Measurements from ENCODE around the gene OSBPL2.
A peak's percentile ranks its signal among the peaks of the same experiment; 100 is the strongest.

The OSBPL2 gene

DNA sequence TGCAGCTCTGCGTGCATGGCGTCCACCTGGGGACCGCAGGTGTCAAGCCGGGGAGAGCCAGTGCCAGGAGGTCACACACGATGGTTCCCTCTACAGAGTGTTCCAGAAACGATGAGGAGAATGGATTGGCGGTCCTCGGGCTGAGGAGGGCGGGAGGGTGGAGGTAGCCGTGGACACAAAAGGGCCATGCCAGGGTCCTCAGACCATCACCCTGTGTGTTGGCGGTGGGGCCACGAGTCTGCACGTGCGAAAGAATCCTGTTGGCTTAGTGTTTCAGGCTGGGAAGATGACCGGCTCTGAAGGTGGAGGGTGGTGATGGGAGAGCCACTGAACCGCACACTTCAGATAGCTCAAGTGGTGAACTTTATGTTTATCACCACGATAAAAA lies 31.9 kb upstream of the OSBPL2 start:
- no peak for DNase-seq (ENCODE audit: low read depth in 3 of 3, low spot score in 1 of 3)

DNA sequence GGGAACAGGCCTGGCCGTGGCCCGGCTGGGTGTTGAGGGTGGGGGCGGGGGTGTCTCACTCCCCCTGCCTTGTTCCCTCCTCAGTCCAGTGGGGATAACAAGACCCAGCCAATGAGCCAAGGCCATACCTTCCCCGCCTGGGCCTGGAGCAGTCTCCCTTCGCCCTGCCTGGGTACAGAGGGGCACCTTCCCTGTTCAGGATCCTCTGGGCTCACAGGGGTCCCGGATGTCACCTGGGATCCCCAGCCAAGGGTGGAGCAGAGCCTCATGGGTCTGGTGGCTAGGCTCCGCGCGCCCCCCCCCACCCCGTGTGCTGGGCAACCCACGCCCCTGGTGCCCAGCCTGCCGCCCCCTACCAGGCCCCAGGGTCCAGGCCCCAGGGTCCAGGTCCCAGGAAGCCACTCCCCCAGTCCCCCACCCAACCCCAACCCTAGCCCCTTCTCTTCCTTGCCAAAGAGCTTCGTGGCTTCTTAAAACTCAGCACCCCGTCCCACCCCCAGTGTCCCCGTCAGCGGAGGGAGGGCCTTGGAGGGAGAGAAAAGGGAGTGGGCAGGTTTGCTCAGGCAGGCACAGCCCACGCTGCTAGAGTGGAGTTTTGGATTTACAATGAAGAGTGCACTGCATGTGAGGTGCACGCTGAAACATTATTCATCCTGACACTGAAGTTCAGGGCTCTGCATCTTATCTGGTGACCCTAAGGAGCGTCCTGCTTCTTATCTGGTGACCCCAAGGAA lies 30.1 kb upstream of the OSBPL2 start:
- no peak for DNase-seq (ENCODE audit: low read depth in 3 of 3, low spot score in 1 of 3)

DNA sequence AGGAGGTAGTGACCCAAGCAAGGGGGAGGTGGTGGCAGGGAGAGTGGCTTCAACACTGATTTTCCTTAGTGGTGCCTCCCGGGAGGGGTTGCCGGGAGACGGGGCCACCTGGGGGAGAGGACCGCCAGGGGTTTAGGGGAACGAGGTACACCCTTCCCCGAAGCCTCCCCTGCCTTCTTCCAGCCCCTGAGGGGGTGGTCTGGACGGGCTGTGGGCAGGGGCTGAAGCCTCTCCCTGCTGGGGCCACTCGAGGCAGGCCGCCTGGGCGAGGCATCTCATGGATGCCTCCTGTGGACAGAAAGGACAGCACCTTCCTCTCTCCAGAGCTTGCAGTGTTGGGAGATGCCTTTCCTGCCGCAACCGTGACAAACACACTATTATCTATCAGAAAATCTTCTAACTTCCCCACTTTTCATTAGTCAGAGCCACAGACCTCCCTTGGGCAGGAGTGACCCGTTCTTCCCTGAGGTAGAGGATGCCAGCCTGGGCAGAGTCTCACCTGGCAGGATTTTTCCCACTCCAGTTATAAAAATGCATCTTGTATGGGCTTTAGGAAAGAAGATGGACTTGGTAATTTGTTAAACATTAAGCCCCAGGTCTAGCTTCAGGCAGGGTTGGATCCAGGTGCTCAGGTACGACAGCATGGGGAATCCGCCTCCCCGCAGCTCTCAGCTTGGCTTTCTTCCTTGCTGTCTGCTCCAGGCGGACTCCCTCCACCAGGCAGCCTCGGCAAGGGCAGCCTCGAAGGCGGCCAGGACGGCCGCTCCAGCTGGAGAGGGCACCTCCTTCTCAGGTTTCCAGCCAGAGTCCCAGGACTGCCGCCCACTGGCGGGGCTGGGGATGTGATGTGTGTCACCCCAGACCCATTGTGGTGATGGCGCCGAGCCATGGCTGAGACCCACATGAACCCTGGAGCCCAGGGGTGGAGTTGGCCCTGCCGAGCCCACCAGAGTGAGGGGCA lies 29.2 kb upstream of the OSBPL2 start:
- DNase-seq (ENCODE audit: low read depth in 3 of 3, low spot score in 1 of 3), result no peak

DNA sequence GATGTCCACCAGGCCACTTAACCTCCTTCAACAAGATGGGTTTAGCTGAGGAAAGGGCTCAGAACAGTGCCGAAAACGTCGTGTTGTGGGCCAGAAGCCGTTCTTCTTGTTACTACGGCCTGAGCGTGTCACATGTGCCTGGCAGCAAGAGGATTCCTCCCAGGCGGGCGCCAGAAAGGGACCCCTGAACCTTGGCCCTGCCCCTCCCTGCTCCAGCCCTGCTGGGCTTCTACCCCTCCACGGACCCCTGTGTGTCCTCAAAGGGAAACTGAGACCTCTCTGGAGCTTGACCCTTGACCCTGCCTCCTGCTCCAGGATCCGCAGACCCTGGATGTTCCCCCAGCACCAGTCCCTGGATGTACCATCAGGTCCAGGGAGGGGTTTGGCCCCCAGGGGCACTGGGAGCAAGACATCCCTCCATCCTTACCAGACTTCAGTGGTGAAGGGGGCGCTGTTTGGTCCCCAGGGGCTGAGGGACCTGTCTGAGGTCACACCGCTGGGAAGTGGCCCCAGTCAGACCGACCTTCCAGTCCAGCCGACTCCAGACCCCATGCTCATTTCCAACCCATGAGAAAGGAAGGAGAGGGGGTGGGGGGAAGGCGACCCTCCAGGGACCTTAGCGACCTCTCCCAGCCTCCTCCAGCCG lies 28.3 kb upstream of the OSBPL2 start:
- no peak for DNase-seq (ENCODE audit: low read depth in 3 of 3, low spot score in 1 of 3)

DNA sequence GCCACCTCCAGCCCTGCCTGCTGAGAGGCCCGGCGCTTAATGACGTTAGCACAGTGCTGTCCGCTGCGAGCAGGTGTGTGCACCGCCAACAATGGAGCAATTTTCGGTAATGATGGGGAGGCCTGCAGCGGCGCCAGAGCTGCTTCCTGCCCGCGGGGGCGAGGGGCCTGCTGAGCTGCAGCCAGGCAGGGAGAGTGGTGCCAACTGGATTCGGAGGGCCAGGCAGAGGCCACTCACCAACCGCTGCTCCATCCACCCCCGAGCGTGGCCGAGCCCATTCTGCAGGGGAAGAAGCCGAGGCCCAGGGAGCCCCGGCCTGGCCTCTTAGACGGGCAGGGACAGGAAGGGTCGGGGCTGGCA lies 27.8 kb upstream of the OSBPL2 start:
- DNase-seq (ENCODE audit: low read depth in 3 of 3, low spot score in 1 of 3), result no peak

DNA sequence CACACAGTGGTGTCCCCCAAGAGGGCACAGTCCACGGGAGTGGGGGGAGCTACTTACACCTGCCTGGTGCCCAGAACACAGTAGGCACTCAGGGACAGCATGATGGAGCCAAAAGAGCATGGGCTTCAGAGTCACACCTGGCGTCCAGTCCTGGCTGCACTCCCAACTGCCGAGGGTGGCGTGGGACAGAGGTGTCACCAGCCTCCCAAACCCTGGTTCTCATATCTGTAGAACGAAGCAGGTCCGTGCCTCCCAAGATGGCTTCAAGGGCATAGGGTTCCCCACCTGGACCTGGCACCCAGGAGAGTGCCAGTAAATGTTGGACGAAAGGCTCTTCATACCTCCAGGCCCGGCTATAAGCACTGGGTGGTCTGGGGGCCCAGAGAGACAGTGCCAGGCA lies 27.1 kb upstream of the OSBPL2 start:
- DNase-seq (ENCODE audit: low read depth in 3 of 3, low spot score in 1 of 3), result no peak

DNA sequence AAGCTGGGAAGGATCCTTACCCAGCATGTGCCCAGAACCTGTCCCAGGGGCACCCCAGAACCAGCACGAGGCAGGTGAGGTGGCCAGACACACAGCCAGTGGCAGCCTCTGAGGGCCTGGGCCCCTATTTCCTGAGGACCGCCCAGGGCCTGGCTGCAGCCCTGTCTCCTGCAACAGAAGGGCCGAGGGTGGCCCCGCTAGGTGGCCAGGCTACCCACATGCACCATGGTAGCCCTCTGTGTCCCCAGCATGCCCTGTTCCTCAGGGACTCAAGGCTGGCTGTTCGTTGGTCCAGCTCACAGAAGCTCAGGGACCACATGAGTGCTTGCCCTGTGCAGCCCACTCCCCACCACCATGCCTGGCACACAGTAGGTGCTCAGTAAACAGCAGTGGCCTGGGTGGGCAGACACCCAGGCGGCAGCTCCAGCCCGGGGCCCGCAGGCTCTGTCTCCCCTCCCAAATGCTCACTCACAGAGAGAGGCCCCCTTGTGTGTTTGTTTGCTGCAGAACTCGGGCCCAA lies 26.5 kb upstream of the OSBPL2 start:
- DNase-seq (ENCODE audit: low read depth in 3 of 3, low spot score in 1 of 3), result no peak

DNA sequence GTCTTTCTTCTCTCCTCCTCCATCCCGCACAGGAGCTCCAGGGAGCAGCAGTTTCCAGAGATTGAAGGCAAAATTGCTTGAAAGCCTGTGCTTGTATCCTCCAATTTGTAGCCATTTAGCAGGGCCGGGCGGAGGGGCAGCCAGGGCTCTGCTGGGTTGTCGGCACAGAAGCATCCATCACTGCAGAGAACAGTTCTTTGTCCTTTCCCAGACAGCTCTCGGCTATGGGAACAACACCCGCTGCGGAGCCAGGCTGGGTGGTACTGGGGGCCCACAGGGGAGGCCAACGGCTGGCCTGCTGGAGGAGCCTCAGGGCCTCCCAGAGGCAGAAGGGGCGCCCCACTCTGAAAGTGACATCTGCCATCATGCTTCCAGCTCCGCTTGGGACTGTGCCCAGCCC lies 26.0 kb upstream of the OSBPL2 start:
- DNase-seq (ENCODE audit: low read depth in 3 of 3, low spot score in 1 of 3), result no peak

DNA sequence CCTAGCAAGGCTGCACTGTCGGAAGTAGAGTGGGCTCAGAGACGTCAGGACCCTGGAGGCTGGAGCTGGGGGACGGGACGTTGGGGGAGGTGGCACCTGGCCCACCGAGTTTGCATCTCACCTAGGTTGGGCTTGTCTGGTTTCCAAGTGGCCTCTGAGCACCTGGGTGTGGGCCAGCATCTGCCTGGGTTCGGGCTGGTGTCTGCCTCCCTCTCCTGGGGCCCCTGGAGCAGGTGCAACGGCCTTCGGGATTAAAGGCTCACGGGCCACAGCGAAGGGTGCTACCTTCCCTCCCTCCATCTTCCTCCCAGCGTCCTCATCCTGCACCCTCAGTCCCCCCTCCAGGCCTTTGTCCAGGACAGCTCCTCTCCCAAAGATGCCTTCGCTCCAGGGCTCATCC lies 24.3 kb upstream of the OSBPL2 start:
- DNase-seq (ENCODE audit: low read depth in 3 of 3, low spot score in 1 of 3), result no peak

DNA sequence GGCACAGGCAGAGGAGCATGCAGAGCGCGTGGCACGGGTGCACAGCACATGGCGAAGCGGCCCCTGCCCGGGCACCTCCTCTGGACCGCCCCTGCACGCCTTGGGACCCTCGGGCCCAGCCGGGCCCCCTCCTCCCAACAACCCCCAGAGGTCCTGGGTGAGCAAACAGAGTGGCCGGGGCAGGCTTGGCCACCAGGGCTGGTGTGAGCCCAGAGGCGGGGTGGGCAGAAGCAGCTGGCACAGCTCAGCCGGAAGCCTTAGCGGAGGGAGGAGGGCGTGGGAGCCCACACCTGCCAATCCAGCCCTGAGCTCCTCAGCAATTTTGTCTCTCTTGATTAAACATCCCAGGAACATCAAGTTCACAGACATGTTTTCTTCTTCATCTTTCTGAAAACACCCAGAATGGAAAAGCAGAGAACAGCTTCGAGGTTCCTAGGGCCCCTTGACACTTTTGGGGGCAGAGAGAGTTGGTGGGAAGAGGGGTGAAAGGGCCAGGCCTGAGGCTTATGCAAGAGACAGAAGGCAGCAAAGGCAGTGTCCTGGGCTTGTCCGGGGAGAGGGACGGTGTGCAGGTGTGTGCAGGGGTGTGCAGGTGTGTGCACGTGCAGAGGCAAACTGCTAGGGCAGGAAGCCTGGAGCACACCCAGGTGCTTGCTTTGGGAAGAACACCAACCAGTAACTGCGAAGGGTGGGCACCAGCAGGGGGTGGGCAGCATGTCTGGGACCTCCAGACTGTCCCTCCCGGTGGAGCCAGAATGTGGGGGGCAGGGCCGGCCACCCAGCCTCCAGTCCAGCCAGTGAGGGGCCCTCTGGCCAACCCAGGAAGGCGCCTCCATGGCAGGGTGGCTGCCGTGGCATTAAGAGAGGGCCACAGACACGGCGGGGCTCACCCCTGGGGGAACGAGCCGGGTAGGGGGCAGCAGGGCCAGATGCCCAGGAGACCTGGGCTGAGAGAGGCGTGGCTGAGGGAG lies 23.0 kb upstream of the OSBPL2 start:
- no peak for DNase-seq (ENCODE audit: low read depth in 3 of 3, low spot score in 1 of 3)

DNA sequence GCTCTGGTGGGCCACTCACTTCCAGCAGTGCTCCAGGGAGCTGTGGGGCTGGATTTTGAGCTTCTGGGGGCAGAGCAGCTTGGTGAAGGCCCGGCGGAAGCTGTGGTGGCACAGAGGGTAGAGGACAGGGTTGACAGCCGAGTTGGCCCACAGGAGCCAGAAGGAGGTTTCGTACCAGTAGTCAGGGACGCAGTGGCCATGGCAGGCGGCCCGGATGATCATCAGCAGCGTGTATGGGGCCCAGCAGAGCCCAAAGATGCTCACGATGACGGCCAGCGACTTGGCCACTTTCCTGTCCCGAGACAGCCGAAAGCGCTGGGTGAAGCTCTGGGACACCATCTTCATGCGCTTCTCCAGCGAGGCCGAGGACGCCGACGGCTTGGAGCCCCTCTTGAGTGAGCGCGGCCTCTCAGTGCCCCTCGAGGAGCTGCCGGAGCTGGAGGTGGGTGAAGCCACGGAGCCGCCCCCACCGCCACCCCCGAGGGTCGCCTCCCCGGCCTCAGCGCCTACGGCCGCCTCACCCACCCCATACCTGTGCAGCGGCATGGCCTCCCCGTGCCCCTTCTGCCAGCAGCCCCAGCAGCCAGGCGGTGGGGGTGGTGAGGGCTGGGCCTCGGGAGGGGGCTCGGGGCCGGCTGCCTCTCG lies 22.2 kb upstream of the OSBPL2 start:
- no peak for DNase-seq (ENCODE audit: low read depth in 3 of 3, low spot score in 1 of 3)

DNA sequence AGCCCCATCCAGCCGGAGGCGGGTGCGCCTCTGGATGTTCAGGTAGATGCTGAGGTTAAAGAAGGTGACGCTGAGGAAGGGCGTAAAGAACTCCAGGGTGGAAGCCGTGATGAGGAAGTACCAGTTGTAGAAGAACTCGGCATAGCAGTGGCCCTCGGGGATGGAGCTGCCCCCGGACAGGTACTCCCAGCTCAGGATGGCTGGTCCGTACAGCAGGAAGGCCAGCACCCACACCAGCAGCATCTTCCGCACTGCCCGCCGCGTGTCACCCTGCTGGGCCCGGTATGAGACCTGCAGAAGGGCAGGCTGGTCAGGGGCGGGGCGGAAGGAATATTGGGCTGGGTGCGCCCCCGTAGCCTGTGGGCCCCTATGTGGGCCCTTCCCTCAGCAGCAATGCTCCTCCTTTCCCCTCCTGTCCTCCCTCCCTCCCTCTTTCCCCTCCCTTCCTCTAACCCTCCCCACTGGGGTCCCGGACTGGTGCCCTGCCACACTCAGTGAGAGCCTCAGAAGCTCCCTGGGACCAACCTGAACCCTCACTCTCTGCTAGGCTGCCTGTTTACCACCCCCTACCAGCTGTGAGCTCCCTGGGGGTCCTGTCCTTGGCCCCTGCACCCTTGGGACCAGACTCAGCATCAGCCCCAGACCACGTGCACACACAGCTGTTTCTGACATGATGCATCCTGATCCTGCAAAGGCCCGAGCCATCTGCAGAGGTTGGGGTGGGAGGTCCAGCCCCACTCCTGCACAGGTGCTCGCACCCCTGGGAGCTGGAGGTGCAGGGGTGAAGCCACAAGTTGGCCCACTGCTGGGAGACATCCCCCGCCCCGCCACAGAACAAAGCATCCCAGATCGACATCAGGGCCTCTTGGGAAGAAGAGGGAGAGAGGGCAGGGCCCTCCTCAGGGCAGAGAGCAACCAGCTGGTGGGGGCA lies 21.4 kb upstream of the OSBPL2 start:
- no peak for DNase-seq (ENCODE audit: low read depth in 3 of 3, low spot score in 1 of 3)

DNA sequence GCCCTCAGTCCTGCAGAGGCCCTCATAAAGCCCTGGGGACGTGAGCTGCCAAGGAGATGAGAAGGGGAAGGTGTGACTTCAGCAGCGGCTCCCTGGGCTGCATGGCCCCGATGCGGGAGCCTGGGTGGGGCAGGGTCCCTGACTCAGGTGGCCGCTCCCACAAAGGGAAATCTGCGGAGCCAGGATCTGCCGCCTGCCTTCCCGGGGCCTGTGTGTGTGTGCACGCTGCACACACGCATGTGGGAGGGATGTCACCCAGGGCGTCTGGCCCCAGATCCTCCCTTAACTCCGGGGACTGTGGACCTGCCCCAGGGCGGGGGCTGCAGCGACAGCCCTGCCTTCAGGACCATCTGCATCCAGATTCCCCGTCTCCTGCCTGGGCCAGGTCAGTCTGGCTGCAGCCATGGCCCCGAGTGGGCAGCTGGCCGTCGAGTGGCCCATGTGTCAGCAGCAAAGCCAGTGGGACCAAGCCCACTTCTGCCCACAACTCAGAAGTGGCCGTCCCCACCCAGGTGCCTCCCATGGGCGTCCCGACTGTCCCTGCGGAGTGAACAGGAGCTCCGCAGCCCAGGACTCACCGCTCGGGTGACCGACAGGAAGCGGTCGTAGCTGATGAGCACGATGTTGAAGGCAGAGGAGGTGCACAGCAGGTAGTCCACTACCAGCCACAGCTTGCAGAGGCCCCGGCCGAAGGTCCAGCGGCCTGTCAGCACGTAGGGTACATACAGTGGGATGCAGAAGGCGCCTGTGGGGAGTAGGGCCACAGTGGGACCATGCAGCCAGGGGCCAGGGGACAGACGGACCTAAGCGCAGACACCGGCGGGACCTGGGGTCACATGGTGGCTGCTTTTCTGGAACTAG lies 20.2 kb upstream of the OSBPL2 start:
- no peak for DNase-seq (ENCODE audit: low read depth in 3 of 3, low spot score in 1 of 3)

DNA sequence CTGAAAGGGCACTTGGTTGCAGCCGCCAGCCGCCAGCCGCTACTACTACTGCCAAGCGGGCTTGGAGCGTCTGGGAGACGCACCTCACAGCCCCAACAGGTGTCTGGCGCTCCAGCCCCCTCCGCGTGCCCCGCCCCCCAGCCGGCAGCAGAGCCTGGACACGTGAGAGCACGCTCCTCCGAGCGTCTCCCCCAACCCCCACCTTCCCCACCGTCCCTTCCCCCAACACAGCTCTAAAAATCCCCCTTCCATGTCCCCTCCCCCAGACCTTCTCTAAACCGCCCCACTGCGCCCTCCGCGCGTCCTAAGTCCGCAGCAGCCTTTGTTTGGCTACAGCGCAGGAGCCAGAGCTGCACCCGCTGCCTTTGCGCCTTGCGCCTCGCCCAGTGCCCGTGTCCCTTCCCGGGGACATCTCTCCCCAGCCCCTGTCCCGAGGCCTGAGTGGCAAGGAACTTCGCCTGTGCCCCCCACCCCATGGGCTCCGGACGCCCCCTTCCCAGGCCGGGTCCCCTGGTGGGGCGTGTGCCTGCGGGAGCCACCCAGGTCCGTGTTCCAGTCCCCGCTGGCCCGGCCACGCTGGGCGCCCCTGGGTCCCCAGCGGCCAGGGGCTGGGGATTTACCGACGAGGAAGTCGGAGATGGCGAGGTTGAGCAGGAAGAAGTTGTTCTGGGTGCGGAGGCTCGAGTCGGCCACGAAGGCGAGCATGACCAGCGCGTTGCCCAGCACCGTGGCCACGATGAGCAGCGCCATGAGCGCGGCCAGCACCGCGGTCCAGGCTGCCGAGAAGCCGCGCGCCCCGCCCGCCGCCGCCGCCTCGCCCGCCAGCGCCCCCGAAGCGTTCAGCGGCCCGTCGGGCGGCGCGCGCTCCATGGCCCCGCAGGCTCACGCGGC lies 19.0 kb upstream of the OSBPL2 start:
- no peak for DNase-seq (ENCODE audit: low read depth in 3 of 3, low spot score in 1 of 3)

DNA sequence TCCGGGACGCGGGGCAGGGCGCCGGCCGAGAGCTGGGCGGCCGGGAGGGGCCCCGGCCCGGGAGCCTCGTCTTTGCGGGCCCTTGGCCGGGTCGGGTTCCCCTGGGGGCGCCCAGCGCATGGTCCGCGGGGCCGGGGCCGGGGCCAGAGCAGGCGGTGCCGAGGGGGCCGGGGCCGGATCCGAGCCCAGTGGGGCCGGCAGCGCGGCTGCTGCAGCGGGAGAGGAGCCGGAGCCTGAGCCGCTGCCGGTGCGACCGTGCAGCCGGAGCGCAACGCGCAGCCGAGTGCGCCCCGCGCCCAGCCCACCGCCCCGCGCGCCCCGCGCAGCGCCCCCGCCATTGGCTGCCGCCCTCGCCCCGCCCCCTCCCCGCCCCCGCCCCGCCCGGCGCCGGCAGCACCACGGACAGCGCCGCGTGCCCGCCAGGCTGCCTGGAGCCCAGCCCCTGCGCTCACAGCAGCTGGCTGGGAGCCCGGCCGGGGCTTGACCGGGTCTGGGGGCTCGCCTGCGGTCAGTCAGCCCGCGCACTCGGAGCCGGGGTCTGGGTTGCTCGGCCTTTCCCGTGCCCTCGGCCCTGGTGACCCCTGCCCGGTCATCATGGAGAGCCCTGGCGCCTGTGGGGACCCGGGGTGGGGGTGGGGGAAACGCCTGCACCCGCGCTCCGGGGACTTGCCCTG lies 18.2 kb upstream of the OSBPL2 start, which contains the start of gene HRH3:
HRH3 (minus strand) TSS at position 287 of the 674 bp plus-strand sequence. CDS start 308 bp downstream, outside the sequence.
- peak in 1 of 3 donors; percentile 20 for DNase-seq (ENCODE audit: low read depth in 3 of 3, low spot score in 1 of 3)

Measured in stimulated activated CD4-positive, alpha-beta T cell treated with anti-CD3 and anti-CD28 coated beads, TNF-alpha, amount 100 ng/mL, for 1 hour (primary cell).